Measurements from ENCODE around the gene LRRC4C.

LRRC4C gene

GRCh38 chr11:40432358-40432757 is 1027.1 kb downstream of the LRRC4C start:
- no peak for DNase-seq

GRCh38 chr11:40425168-40425567 is 1034.3 kb downstream of the LRRC4C start:
- no peak for DNase-seq

- no peak for DNase-seq
Measured at GRCh38 chr11:40421208-40421981, 1038.1 kb downstream of the LRRC4C start.

- no peak for DNase-seq
Measured at GRCh38 chr11:40417627-40418026, 1041.8 kb downstream of the LRRC4C start.

GRCh38 chr11:40407355-40407754 is 1052.1 kb downstream of the LRRC4C start:
- DNase-seq, result no peak

- DNase-seq, result no peak
Measured at GRCh38 chr11:40405614-40406013, 1053.8 kb downstream of the LRRC4C start.

GRCh38 chr11:40403321-40403720 is 1056.1 kb downstream of the LRRC4C start:
- no peak for DNase-seq

- no peak for DNase-seq
Measured at GRCh38 chr11:40401132-40401853, 1058.2 kb downstream of the LRRC4C start.

GRCh38 chr11:40397141-40397540 is 1062.3 kb downstream of the LRRC4C start:
- DNase-seq, result no peak

- DNase-seq, result no peak
Measured at GRCh38 chr11:40393511-40393910, 1065.9 kb downstream of the LRRC4C start.

GRCh38 chr11:40391679-40392078 is 1067.8 kb downstream of the LRRC4C start:
- no peak for DNase-seq

GRCh38 chr11:40388097-40388818 is 1071.2 kb downstream of the LRRC4C start:
- no peak for DNase-seq

- no peak for DNase-seq
Measured at GRCh38 chr11:40387240-40387980, 1072.0 kb downstream of the LRRC4C start.

GRCh38 chr11:40384991-40385390 is 1074.5 kb downstream of the LRRC4C start:
- no peak for DNase-seq

- DNase-seq, result no peak
Measured at GRCh38 chr11:40381481-40381880, 1078.0 kb downstream of the LRRC4C start.

- no peak for DNase-seq
Measured at GRCh38 chr11:40380835-40381234, 1078.6 kb downstream of the LRRC4C start.

GRCh38 chr11:40376331-40376730 is 1083.1 kb downstream of the LRRC4C start:
- no peak for DNase-seq

- DNase-seq, result no peak
Measured at GRCh38 chr11:40370821-40371616, 1088.4 kb downstream of the LRRC4C start.

- DNase-seq, result no peak
Measured at GRCh38 chr11:40360206-40360798, 1099.2 kb downstream of the LRRC4C start.

- DNase-seq, result no peak
Measured at GRCh38 chr11:40354121-40354520, 1105.3 kb downstream of the LRRC4C start.

GRCh38 chr11:40340911-40341310 is 1118.5 kb downstream of the LRRC4C start:
- DNase-seq, result no peak

- no peak for DNase-seq
Measured at GRCh38 chr11:40338739-40339138, 1120.7 kb downstream of the LRRC4C start.

Measured in activated gamma-delta T cell (primary cell).